HepG2 (cell line): ENCODE measurements around the gene CST4. TPM values are rescaled to one million over a fixed set of nuclear protein-coding genes. Genes with fewer than 3 reads are reported as not detected.

Experiments
- ATF4 ChIP-seq, 2 experiments: fragments of 450-650 bp in 1 of 2; sonication (generic) in 1 of 2; formaldehyde crosslinking; IDR thresholded peaks; 2 replicates each; pipeline versions ENCODE4 v1.5.0 to v1.8.0; 2020 to 2022; ENCODE audit warnings: mild to moderate bottlenecking in 1 of 2, missing genetic modification reagents in 1 of 2
- GABPA ChIP-seq, 2 experiments: IDR thresholded peaks; 2 replicates each; pipeline ENCODE4 v1.6.1; 2011 to 2016; ENCODE audit warnings: low read depth in 2 of 2, low read length in 1 of 2, missing biosample characterization in 1 of 2, missing genetic modification characterization in 1 of 2
- GATAD1 ChIP-seq: IDR thresholded peaks from 2 replicates; pipeline ENCODE4 v1.6.1; 2016; ENCODE audit warnings: missing genetic modification reagents, missing compliant biosample characterization
- MAZ ChIP-seq, 2 experiments: sonication (generic) in 1 of 2; formaldehyde crosslinking in 1 of 2; IDR thresholded peaks; 2 replicates each; pipeline versions ENCODE4 v1.5.0 to v1.6.1; 2012 to 2020; ENCODE audit warnings: low read depth in 2 of 2, mild to moderate bottlenecking in 2 of 2, borderline replicate concordance in 1 of 2, improper control_type of control experiment in 1 of 2, low read length in 1 of 2, missing genetic modification reagents in 1 of 2, moderate library complexity in 1 of 2
- MED13 ChIP-seq: sonication (generic); formaldehyde crosslinking; IDR thresholded peaks from 2 replicates; pipeline ENCODE4 v1.5.0; 2020; ENCODE audit warnings: missing genetic modification reagents
- MEIS1 ChIP-seq: sonication (generic); formaldehyde crosslinking; IDR thresholded peaks from 2 replicates; pipeline ENCODE4 v1.9.0; 2021; ENCODE audit warnings: mild to moderate bottlenecking, missing genetic modification reagents, moderate library complexity, borderline replicate concordance
- NFE2L2 ChIP-seq: fragments of 150-350 bp; IDR thresholded peaks from 2 replicates; pipeline ENCODE4 v1.6.1; 2014; ENCODE audit warnings: low read length
- PAX8 ChIP-seq: sonication (generic); formaldehyde crosslinking; IDR thresholded peaks from 2 replicates; pipeline ENCODE4 v1.8.0; 2022; ENCODE audit warnings: mild to moderate bottlenecking, missing genetic modification reagents, borderline replicate concordance
- RFXANK ChIP-seq: IDR thresholded peaks from 2 replicates; pipeline ENCODE4 v1.6.1; 2016
- SKI ChIP-seq: fragments of 450-650 bp; IDR thresholded peaks from one replicate; pipeline ENCODE4 v1.6.1; 2018; ENCODE audit warnings: mild to moderate bottlenecking; ENCODE audit not compliant: partially characterized antibody
- TRIM24 ChIP-seq: sonication (generic); formaldehyde crosslinking; IDR thresholded peaks from 2 replicates; pipeline ENCODE4 v1.8.0; 2022; ENCODE audit warnings: mild to moderate bottlenecking, missing genetic modification reagents
- ZFP36L1 ChIP-seq: sonication (generic); formaldehyde crosslinking; IDR thresholded peaks from 2 replicates; pipeline ENCODE4 v1.8.0; 2022; ENCODE audit warnings: mild to moderate bottlenecking, missing genetic modification reagents, moderate library complexity
- ZNF335 ChIP-seq: sonication (generic); formaldehyde crosslinking; IDR thresholded peaks from 2 replicates; pipeline ENCODE4 v1.4.0; 2020; ENCODE audit warnings: missing genetic modification reagents
- ZNF33B ChIP-seq: sonication (generic); formaldehyde crosslinking; IDR thresholded peaks from 2 replicates; pipeline ENCODE4 v1.5.1; 2020; ENCODE audit warnings: mild to moderate bottlenecking, missing genetic modification reagents
- ZNF543 ChIP-seq: sonication (generic); formaldehyde crosslinking; IDR thresholded peaks from 2 replicates; pipeline ENCODE4 v1.4.0; 2020; ENCODE audit warnings: mild to moderate bottlenecking, missing genetic modification reagents
- ZNF564 ChIP-seq: sonication (generic); formaldehyde crosslinking; IDR thresholded peaks from 2 replicates; pipeline ENCODE4 v1.8.1; 2023; ENCODE audit warnings: mild to moderate bottlenecking, missing genetic modification reagents
- ZNF615 ChIP-seq: sonication (generic); formaldehyde crosslinking; IDR thresholded peaks from 2 replicates; pipeline ENCODE4 v1.5.0; 2020; ENCODE audit warnings: mild to moderate bottlenecking, missing genetic modification reagents, borderline replicate concordance
- ZNF775 ChIP-seq: sonication (generic); formaldehyde crosslinking; IDR thresholded peaks from 2 replicates; pipeline ENCODE4 v1.4.0; 2020; ENCODE audit warnings: missing genetic modification reagents, mild to moderate bottlenecking, moderate library complexity, borderline replicate concordance
- ZNF781 ChIP-seq: sonication (generic); formaldehyde crosslinking; IDR thresholded peaks from 2 replicates; pipeline ENCODE4 v1.5.1; 2020; ENCODE audit warnings: borderline replicate concordance, mild to moderate bottlenecking, missing genetic modification reagents; ENCODE audit errors: not compliant biosample characterization
- ZNF782 ChIP-seq: sonication (generic); formaldehyde crosslinking; IDR thresholded peaks from 2 replicates; pipeline ENCODE4 v1.4.0; 2020; ENCODE audit warnings: missing genetic modification reagents, mild to moderate bottlenecking, borderline replicate concordance
- ZNF788 ChIP-seq: sonication (generic); formaldehyde crosslinking; IDR thresholded peaks from 2 replicates; pipeline ENCODE4 v1.5.0; 2020; ENCODE audit warnings: mild to moderate bottlenecking, missing genetic modification reagents, borderline replicate concordance
- ZSCAN31 ChIP-seq: sonication (generic); formaldehyde crosslinking; IDR thresholded peaks from 2 replicates; pipeline ENCODE4 v1.5.0; 2020; ENCODE audit warnings: low read depth, mild to moderate bottlenecking, missing genetic modification reagents
- polyA plus RNA-seq, 8 experiments: library from polyadenylated mRNA; depleted of rRNA in 3 of 8; stranded (reverse) in 7 of 8; unstranded in 1 of 8; fragments of >200 nt; fragmentation: Illumina TruSeq in 4 of 8; extraction: Trizol in 4 of 8; gene quantifications; 2 replicates each; pipeline versions ENCODE4 v1.2.1 to v1.2.3, GENCODE V29; 2011 to 2016; ENCODE audit warnings: low read depth in 4 of 8, missing spikeins in 1 of 8, mixed read lengths in 1 of 8; ENCODE audit not compliant: insufficient read depth in 1 of 8
- total RNA-seq, 5 experiments: library from RNA; depleted of rRNA; stranded (reverse); fragments of >200 nt; fragmentation: Illumina TruSeq; extraction: Trizol; gene quantifications; 2 replicates each; pipeline ENCODE4 v1.2.3, GENCODE V29; 2016; ENCODE audit warnings: low read depth in 1 of 5
- TF ChIP-seq, protein P1 (sequence below): sonication (generic); formaldehyde crosslinking; IDR thresholded peaks from 2 replicates; pipeline ENCODE4 v1.8.1; 2023; ENCODE audit warnings: missing genetic modification reagents, inconsistent platforms, borderline replicate concordance
- TF ChIP-seq, protein P2 (sequence below): sonication (generic); formaldehyde crosslinking; IDR thresholded peaks from 2 replicates; pipeline ENCODE4 v1.4.0; 2020; ENCODE audit warnings: missing genetic modification reagents, borderline replicate concordance

Gene CST4
- total and polyA plus RNA-seq, 2 of the 13 experiments (the other 11 are each of a cell fraction or from before 2014, with no cell fraction given), result not detected

GRCh38 chr20:23658989-23659609 lies 29.7 kb downstream of the CST4 start (continued):
- no peak for TF ChIP-seq ZNF543 (CRISPR knock-in tag)
- TF ChIP-seq, protein P1, sequence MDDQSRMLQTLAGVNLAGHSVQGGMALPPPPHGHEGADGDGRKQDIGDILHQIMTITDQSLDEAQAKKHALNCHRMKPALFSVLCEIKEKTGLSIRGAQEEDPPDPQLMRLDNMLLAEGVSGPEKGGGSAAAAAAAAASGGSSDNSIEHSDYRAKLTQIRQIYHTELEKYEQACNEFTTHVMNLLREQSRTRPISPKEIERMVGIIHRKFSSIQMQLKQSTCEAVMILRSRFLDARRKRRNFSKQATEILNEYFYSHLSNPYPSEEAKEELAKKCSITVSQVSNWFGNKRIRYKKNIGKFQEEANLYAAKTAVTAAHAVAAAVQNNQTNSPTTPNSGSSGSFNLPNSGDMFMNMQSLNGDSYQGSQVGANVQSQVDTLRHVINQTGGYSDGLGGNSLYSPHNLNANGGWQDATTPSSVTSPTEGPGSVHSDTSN (CRISPR knock-in tag), result no peak
- TF ChIP-seq SKI, result peak; percentile 38
- no peak for TF ChIP-seq MEIS1 (CRISPR knock-in tag)
- TF ChIP-seq NFE2L2, result peak; percentile 20; the same call in 1 of the 2 replicates
- TF ChIP-seq PAX8 (CRISPR knock-in tag), result 0 out of 2 replicates have a peak, but pooled peaks have one; percentile 16
- TF ChIP-seq ZNF615, result no peak
- no peak for TF ChIP-seq GABPA (IDR thresholded peaks at IDR 0.05; ENCODE audit: low read depth, low read length)
- TF ChIP-seq GABPA (CRISPR knock-in tag; IDR thresholded peaks at IDR 0.05; ENCODE audit: low read depth), result no peak
- no peak for TF ChIP-seq ZNF782 (CRISPR knock-in tag)
- 0 out of 2 replicates have a peak, but pooled peaks have one; percentile 55 for TF ChIP-seq MED13 (CRISPR knock-in tag)
- peak; percentile 82 for TF ChIP-seq ZNF781 (CRISPR knock-in tag)
- peak in 1 of 2 experiments; percentile 69; a peak in 2 of 4 replicates for TF ChIP-seq ATF4 (CRISPR knock-in tag; IDR thresholded peaks at IDR 0.05)
- no peak for TF ChIP-seq ZNF335 (CRISPR knock-in tag)
- no peak for TF ChIP-seq ZSCAN31
- TF ChIP-seq ZNF33B (CRISPR knock-in tag), result no peak
- no peak for TF ChIP-seq MAZ (IDR thresholded peaks at IDR 0.05; ENCODE audit: borderline replicate concordance, low read depth, low read length)
- TF ChIP-seq MAZ (CRISPR knock-in tag; IDR thresholded peaks at IDR 0.05; ENCODE audit: low read depth), result no peak
- peak; percentile 66; the same call in 1 of the 2 replicates for TF ChIP-seq ZNF788 (CRISPR knock-in tag)
- no peak for TF ChIP-seq ZNF775 (CRISPR knock-in tag)
- TF ChIP-seq ZNF564, result no peak
- TF ChIP-seq TRIM24 (CRISPR knock-in tag), result no peak
- TF ChIP-seq GATAD1 (CRISPR knock-in tag), result no peak; the same call in 1 of the 2 replicates
- TF ChIP-seq RFXANK (CRISPR knock-in tag), result 0 out of 2 replicates have a peak, but pooled peaks have one; percentile 15
- 0 out of 2 replicates have a peak, but pooled peaks have one; percentile 43 for TF ChIP-seq ZFP36L1
- TF ChIP-seq, protein P2, sequence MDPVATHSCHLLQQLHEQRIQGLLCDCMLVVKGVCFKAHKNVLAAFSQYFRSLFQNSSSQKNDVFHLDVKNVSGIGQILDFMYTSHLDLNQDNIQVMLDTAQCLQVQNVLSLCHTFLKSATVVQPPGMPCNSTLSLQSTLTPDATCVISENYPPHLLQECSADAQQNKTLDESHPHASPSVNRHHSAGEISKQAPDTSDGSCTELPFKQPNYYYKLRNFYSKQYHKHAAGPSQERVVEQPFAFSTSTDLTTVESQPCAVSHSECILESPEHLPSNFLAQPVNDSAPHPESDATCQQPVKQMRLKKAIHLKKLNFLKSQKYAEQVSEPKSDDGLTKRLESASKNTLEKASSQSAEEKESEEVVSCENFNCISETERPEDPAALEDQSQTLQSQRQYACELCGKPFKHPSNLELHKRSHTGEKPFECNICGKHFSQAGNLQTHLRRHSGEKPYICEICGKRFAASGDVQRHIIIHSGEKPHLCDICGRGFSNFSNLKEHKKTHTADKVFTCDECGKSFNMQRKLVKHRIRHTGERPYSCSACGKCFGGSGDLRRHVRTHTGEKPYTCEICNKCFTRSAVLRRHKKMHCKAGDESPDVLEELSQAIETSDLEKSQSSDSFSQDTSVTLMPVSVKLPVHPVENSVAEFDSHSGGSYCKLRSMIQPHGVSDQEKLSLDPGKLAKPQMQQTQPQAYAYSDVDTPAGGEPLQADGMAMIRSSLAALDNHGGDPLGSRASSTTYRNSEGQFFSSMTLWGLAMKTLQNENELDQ, result no peak
